ENCODE results near the gene STK17A. TPM values are rescaled to one million over a fixed set of nuclear protein-coding genes. Genes with fewer than 3 reads are reported as not detected.

Gene STK17A
- polyA plus RNA-seq, 1 donor from 2014 or later, result 7.9 TPM

DNA sequence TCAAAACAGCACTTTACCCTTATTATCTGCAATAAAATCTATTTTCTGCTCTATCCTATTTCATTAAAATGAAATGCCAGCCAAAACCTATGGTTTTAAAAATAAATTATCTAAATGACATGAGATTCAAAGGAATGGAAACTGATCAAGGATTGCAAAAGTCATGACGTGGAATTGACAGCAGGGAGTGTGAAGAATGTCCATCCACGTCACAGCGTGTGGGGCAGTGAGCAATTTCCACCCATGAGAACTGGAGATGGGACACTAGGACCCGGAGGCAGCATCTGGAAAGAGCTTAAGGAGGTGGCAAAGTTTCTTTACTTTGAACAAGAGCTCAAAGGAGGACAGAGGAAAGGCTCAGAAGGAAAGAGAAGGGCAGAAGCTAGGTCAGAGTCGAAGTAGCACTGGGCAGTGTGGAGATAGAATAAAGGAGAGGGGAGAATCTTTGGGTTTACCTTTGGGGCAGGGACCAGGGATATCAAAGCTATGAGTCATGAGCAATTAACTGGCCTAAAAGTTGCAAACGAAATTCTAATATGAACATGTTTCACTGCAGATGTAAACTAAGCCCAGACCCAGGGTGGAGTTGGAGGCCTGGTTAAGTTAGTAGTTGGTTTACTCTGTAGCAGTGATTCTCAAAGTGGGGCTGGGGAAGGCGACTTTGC is 24.9 kb upstream of the STK17A start:
- TF ChIP-seq POLR2AphosphoS5 (IDR thresholded peaks at IDR 0.05) (no peak), TAF1 (IDR thresholded peaks at IDR 0.05; ENCODE audit: low read depth) (no peak), RAD21 (conservative IDR thresholded peaks at IDR 0.05) (no peak), MXI1 (conservative IDR thresholded peaks at IDR 0.05; ENCODE audit: poor library complexity, severe bottlenecking) (no peak), EZH2 (IDR thresholded peaks at IDR 0.05; ENCODE audit: borderline replicate concordance, insufficient read depth, low read length, poor library complexity, severe bottlenecking) (no peak)
- TF ChIP-seq, protein P1, sequence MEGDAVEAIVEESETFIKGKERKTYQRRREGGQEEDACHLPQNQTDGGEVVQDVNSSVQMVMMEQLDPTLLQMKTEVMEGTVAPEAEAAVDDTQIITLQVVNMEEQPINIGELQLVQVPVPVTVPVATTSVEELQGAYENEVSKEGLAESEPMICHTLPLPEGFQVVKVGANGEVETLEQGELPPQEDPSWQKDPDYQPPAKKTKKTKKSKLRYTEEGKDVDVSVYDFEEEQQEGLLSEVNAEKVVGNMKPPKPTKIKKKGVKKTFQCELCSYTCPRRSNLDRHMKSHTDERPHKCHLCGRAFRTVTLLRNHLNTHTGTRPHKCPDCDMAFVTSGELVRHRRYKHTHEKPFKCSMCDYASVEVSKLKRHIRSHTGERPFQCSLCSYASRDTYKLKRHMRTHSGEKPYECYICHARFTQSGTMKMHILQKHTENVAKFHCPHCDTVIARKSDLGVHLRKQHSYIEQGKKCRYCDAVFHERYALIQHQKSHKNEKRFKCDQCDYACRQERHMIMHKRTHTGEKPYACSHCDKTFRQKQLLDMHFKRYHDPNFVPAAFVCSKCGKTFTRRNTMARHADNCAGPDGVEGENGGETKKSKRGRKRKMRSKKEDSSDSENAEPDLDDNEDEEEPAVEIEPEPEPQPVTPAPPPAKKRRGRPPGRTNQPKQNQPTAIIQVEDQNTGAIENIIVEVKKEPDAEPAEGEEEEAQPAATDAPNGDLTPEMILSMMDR (IDR thresholded peaks at IDR 0.05; ENCODE audit: poor library complexity, severe bottlenecking), result no peak
- TF ChIP-seq, protein P2, sequence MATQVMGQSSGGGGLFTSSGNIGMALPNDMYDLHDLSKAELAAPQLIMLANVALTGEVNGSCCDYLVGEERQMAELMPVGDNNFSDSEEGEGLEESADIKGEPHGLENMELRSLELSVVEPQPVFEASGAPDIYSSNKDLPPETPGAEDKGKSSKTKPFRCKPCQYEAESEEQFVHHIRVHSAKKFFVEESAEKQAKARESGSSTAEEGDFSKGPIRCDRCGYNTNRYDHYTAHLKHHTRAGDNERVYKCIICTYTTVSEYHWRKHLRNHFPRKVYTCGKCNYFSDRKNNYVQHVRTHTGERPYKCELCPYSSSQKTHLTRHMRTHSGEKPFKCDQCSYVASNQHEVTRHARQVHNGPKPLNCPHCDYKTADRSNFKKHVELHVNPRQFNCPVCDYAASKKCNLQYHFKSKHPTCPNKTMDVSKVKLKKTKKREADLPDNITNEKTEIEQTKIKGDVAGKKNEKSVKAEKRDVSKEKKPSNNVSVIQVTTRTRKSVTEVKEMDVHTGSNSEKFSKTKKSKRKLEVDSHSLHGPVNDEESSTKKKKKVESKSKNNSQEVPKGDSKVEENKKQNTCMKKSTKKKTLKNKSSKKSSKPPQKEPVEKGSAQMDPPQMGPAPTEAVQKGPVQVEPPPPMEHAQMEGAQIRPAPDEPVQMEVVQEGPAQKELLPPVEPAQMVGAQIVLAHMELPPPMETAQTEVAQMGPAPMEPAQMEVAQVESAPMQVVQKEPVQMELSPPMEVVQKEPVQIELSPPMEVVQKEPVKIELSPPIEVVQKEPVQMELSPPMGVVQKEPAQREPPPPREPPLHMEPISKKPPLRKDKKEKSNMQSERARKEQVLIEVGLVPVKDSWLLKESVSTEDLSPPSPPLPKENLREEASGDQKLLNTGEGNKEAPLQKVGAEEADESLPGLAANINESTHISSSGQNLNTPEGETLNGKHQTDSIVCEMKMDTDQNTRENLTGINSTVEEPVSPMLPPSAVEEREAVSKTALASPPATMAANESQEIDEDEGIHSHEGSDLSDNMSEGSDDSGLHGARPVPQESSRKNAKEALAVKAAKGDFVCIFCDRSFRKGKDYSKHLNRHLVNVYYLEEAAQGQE (IDR thresholded peaks at IDR 0.05; ENCODE audit: borderline replicate concordance), result no peak
- no peak overlapping the region for H3K27ac ChIP-seq (ENCODE audit: low read length)

DNA sequence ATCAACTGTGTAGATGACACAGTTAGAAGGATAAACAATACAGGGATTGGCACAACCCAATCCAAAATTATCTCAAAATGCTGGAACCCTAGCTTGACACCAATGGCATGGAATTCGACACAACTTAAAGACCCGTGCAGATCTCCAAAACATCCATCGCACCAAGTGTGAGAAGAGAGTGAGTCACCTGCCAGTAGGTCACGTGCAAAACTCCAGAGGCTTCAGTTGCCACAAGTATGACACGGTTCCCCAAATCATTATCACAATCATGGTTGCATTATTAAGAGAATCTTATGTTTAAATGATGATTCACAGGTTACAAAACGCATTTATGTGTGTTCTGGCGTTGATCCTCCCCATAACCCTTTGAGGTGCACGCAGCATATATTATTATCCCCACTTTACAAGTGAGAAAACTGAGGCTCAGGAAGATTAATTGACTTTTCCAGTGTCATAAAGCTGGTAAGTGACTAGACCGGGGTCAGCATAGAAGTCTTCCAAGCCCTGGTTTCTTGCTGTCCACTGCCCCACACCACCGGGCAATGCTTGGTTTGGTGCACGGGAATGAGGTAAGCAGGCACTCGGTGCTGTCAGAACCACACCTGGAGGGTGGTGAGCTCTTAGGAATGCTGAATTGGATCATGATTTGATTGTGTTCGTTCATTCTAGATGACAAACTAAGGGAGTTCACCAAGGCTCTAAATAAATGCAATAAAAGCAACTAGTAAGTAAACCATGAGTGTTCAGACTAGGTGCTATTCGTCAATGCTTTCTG is 23.6 kb upstream of the STK17A start:
- H3K4me3 ChIP-seq (ENCODE audit: low read length), result no peak overlapping the region
- H3K36me3 ChIP-seq (ENCODE audit: insufficient read depth, low read length), result peaks cover 4% of the 10 kb centered on the region
- no peaks in the 10 kb centered on the region for H3K9me3 ChIP-seq (ENCODE audit: low read length)
- H3K27me3 ChIP-seq (ENCODE audit: insufficient read depth, low read depth, low read length), result no peaks in the 10 kb centered on the region
- TF ChIP-seq EP300 (conservative IDR thresholded peaks at IDR 0.05; ENCODE audit: poor library complexity, severe bottlenecking), result no peak
- TF ChIP-seq RAD21 (conservative IDR thresholded peaks at IDR 0.05), result no peak
- no peak for TF ChIP-seq POLR2AphosphoS5 (IDR thresholded peaks at IDR 0.05)
- no peak for TF ChIP-seq MXI1 (conservative IDR thresholded peaks at IDR 0.05; ENCODE audit: poor library complexity, severe bottlenecking)
- TF ChIP-seq, protein P1 (IDR thresholded peaks at IDR 0.05; ENCODE audit: poor library complexity, severe bottlenecking), result no peak
- TF ChIP-seq, protein P2 (IDR thresholded peaks at IDR 0.05; ENCODE audit: borderline replicate concordance), result no peak
- TF ChIP-seq EZH2 (IDR thresholded peaks at IDR 0.05; ENCODE audit: borderline replicate concordance, insufficient read depth, low read length, poor library complexity, severe bottlenecking), result no peak
- no peak for TF ChIP-seq TAF1 (IDR thresholded peaks at IDR 0.05; ENCODE audit: low read depth)
- no peak for TF ChIP-seq SMC3 (conservative IDR thresholded peaks at IDR 0.05; ENCODE audit: poor library complexity)
- H2AFZ ChIP-seq (ENCODE audit: low read depth, low read length), result no peak overlapping the region
- no peaks in the 10 kb centered on the region for H4K20me1 ChIP-seq (ENCODE audit: insufficient read depth)
- no peaks in the 10 kb centered on the region for H3K9me2 ChIP-seq (ENCODE audit: insufficient read depth, low read length)
- no peak overlapping the region for H3K27ac ChIP-seq (ENCODE audit: low read length)
- no peak overlapping the region for H3K4me2 ChIP-seq (ENCODE audit: low read length)
- H3K79me2 ChIP-seq (replicated peaks; ENCODE audit: insufficient read depth, low read length), result no peaks in the 10 kb centered on the region
- H3K9ac ChIP-seq (ENCODE audit: low read length), result no peak overlapping the region
- no peaks in the 10 kb centered on the region for H3F3A ChIP-seq (ENCODE audit: insufficient read depth, low read length, poor library complexity, severe bottlenecking)

More for the DNA sequence above, 24.9 kb upstream of the STK17A start:
- Histone ChIP-seq H3K9me2 (ENCODE audit: insufficient read depth, low read length) (no peaks in the 10 kb centered on the region), H3K4me3 (ENCODE audit: low read length) (no peak overlapping the region), H3K36me3 (ENCODE audit: insufficient read depth, low read length) (peaks cover 4% of the 10 kb centered on the region), H3K4me2 (ENCODE audit: low read length) (no peak overlapping the region), H3K79me2 (replicated peaks; ENCODE audit: insufficient read depth, low read length) (no peaks in the 10 kb centered on the region), H3K9me3 (ENCODE audit: low read length) (no peaks in the 10 kb centered on the region), H3K27me3 (ENCODE audit: insufficient read depth, low read depth, low read length) (no peaks in the 10 kb centered on the region), H4K20me1 (ENCODE audit: insufficient read depth) (no peaks in the 10 kb centered on the region), H3K9ac (ENCODE audit: low read length) (no peak overlapping the region), H3F3A (ENCODE audit: insufficient read depth, low read length, poor library complexity, severe bottlenecking) (no peaks in the 10 kb centered on the region), H2AFZ (ENCODE audit: low read depth, low read length) (no peak overlapping the region)
